HepG2 (cell line): ENCODE measurements around the gene KCNB1.

Source experiments
- CTCF ChIP-seq: sonication (generic); formaldehyde crosslinking; IDR thresholded peaks from 2 replicates; pipeline ENCODE4 v1.5.0; 2020; ENCODE audit warnings: mild to moderate bottlenecking, missing genetic modification reagents, moderate library complexity
- EED ChIP-seq: sonication (generic); formaldehyde crosslinking; IDR thresholded peaks from 2 replicates; pipeline ENCODE4 v1.5.0; 2020; ENCODE audit warnings: mild to moderate bottlenecking, missing genetic modification reagents
- FOXO4 ChIP-seq: sonication (generic); formaldehyde crosslinking; conservative IDR thresholded peaks from 2 replicates; pipeline ENCODE4 v1.8.1; 2023; ENCODE audit warnings: missing genetic modification reagents
- HOMEZ ChIP-seq: IDR thresholded peaks from 2 replicates; pipeline ENCODE4 v1.6.1; 2016; ENCODE audit warnings: low read depth
- MTF2 ChIP-seq: sonication (generic); formaldehyde crosslinking; IDR thresholded peaks from 2 replicates; pipeline ENCODE4 v1.5.0; 2020; ENCODE audit warnings: missing genetic modification reagents, borderline replicate concordance
- PBX2 ChIP-seq: IDR thresholded peaks from 2 replicates; pipeline ENCODE4 v1.6.1; 2016; ENCODE audit warnings: control low read depth
- PHF8 ChIP-seq: sonication (generic); formaldehyde crosslinking; IDR thresholded peaks from 2 replicates; pipeline ENCODE4 v1.5.0; 2020; ENCODE audit warnings: missing genetic modification reagents
- POLR2AphosphoS2 ChIP-seq: IDR thresholded peaks from 2 replicates; pipeline ENCODE4 v1.6.1; 2011; ENCODE audit warnings: low read depth, low read length, improper control_type of control experiment
- ZKSCAN1 ChIP-seq: fragments of 150-350 bp; IDR thresholded peaks from 2 replicates; pipeline ENCODE4 v1.6.1; 2014; ENCODE audit warnings: low read length
- ZNF232 ChIP-seq: sonication (generic); formaldehyde crosslinking; IDR thresholded peaks from 2 replicates; pipeline ENCODE4 v1.4.0; 2020; ENCODE audit warnings: missing genetic modification reagents, borderline replicate concordance
- ZNF24 ChIP-seq: fragments of 450-650 bp; IDR thresholded peaks from 2 replicates; pipeline ENCODE4 v1.6.1; 2017; ENCODE audit warnings: antibody characterized with exemption, mild to moderate bottlenecking

GRCh38 chr20:49318091-49318429 is 164.4 kb downstream of the KCNB1 start:
- TF ChIP-seq MTF2 (CRISPR knock-in tag) (no peak), PHF8 (CRISPR knock-in tag) (no peak), CTCF (CRISPR knock-in tag) (no peak), ZNF24 (no peak), EED (no peak), HOMEZ (CRISPR knock-in tag) (no peak), ZNF232 (CRISPR knock-in tag) (no peak), POLR2AphosphoS2 (no peak), PBX2 (CRISPR knock-in tag) (no peak), ZKSCAN1 (no peak), FOXO4 (CRISPR knock-in tag) (no peak)
